Nephron (organoid): ENCODE measurements around the gene RELCH.

Source experiments
- H3K27ac Mint-ChIP-seq, 3 experiments: 2 replicates each; pipeline ENCODE4 v1.8.0; 2020; ENCODE audit warnings: mixed read lengths in 3 of 3, mild to moderate bottlenecking in 2 of 3, moderate library complexity in 1 of 3
- H3K27me3 Mint-ChIP-seq: 2 replicates; pipeline ENCODE4 v1.8.0; 2021; ENCODE audit warnings: low read depth, mild to moderate bottlenecking, moderate library complexity, mixed read lengths
- H3K36me3 Mint-ChIP-seq: 2 replicates; pipeline ENCODE4 v1.8.0; 2020; ENCODE audit warnings: low read depth, mixed read lengths
- H3K4me1 Mint-ChIP-seq: 2 replicates; pipeline ENCODE4 v1.8.0; 2020; ENCODE audit warnings: mixed read lengths
- H3K4me3 Mint-ChIP-seq, 3 experiments: 2 replicates each; pipeline ENCODE4 v1.8.0; 2020; ENCODE audit warnings: mild to moderate bottlenecking in 3 of 3, mixed read lengths in 3 of 3, moderate library complexity in 2 of 3
- H3K9me3 Mint-ChIP-seq: 2 replicates; pipeline ENCODE4 v1.8.0; 2020; ENCODE audit warnings: mixed read lengths
- TF ChIP-seq, protein P1 (sequence below), 3 experiments: fragments of 200-600 bp; sonication (generic); IDR thresholded peaks; one replicate each; pipeline ENCODE4 v1.5.0; 2021; ENCODE audit warnings: antibody characterized with exemption in 3 of 3; ENCODE audit not compliant: unreplicated experiment in 3 of 3

RELCH gene

DNA sequence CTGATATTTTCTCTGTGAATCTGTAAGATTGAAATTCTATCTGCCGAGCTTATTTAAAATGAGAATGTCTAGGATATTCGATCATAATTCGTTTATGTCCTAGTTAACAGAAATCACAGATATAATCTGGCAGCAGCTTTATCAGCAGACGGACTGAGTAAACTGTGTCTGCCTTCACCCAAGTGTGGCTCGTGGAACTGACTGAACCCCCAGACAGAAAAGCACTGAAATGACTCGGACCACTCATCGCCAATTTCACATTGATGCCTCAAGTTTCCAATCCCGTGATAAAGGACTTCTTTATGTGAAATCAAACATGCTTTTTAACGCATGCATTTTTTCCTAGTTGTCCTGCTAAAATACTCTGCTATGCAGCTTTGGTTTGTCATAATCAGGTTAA, 153.9 kb downstream of the RELCH start:
- Mint-ChIP-seq H3K27me3 (peaks cover 33% of the 10 kb centered on the region), H3K4me3 (no peak overlapping the region), H3K36me3 (no peaks in the 10 kb centered on the region), H3K4me1 (peaks cover 3% of the 10 kb centered on the region), H3K27ac (no peak overlapping the region), H3K9me3 (no peaks in the 10 kb centered on the region)
- TF ChIP-seq, protein P1, sequence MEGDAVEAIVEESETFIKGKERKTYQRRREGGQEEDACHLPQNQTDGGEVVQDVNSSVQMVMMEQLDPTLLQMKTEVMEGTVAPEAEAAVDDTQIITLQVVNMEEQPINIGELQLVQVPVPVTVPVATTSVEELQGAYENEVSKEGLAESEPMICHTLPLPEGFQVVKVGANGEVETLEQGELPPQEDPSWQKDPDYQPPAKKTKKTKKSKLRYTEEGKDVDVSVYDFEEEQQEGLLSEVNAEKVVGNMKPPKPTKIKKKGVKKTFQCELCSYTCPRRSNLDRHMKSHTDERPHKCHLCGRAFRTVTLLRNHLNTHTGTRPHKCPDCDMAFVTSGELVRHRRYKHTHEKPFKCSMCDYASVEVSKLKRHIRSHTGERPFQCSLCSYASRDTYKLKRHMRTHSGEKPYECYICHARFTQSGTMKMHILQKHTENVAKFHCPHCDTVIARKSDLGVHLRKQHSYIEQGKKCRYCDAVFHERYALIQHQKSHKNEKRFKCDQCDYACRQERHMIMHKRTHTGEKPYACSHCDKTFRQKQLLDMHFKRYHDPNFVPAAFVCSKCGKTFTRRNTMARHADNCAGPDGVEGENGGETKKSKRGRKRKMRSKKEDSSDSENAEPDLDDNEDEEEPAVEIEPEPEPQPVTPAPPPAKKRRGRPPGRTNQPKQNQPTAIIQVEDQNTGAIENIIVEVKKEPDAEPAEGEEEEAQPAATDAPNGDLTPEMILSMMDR (IDR thresholded peaks at IDR 0.05; ENCODE audit: unreplicated experiment in 3 of 3), result no peak

DNA sequence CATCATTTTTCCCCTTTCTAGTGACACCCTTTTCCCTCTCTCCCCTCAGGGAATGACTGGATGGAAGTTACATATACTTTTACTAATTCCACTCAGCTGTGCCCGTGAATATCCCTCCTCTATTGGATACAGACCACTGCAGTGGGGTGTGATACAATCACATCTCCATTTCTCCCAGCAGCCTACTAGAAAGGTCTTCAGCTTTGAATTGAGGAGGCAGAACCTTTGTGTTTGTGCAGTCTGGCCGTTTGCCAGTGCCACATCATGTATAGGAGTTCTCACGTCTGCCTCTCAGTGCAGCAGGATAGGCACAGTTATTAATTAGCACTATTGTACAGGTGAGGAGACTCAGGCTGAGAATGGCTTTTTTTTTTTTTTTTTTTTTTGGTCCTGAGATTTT, 154.4 kb downstream of the RELCH start:
- H3K27me3 Mint-ChIP-seq, result peaks cover 31% of the 10 kb centered on the region
- TF ChIP-seq, protein P1 (IDR thresholded peaks at IDR 0.05; ENCODE audit: unreplicated experiment in 3 of 3), result no peak
- no peaks in the 10 kb centered on the region for H3K9me3 Mint-ChIP-seq
- no peak overlapping the region for H3K4me3 Mint-ChIP-seq
- H3K4me1 Mint-ChIP-seq, result peaks cover 3% of the 10 kb centered on the region
- H3K27ac Mint-ChIP-seq, result no peak overlapping the region
- H3K36me3 Mint-ChIP-seq, result no peaks in the 10 kb centered on the region

DNA sequence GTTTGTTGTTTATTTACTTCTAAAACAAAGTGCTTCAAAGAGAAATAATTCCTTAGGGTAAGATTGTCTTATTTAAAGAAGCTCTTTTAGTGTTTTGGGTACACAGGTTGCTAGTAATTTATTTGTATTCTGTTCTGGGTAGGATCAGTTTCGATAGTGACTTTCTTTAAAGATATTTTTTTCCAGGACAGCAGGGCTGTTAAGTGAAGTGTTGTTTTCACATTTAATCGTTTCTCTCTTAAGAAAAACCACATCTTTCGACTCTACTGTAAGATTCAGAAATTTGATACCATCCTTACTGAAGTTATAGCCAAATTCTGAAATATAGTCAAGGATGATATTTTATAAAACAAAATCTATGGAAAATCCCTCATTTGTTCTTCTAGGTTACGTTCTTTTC, 155.8 kb downstream of the RELCH start:
- Mint-ChIP-seq H3K27ac (no peak overlapping the region), H3K36me3 (no peaks in the 10 kb centered on the region), H3K4me3 (no peak overlapping the region), H3K27me3 (peaks cover 34% of the 10 kb centered on the region), H3K9me3 (no peaks in the 10 kb centered on the region), H3K4me1 (peaks cover 3% of the 10 kb centered on the region)
- TF ChIP-seq, protein P1 (IDR thresholded peaks at IDR 0.05; ENCODE audit: unreplicated experiment in 3 of 3), result no peak

DNA sequence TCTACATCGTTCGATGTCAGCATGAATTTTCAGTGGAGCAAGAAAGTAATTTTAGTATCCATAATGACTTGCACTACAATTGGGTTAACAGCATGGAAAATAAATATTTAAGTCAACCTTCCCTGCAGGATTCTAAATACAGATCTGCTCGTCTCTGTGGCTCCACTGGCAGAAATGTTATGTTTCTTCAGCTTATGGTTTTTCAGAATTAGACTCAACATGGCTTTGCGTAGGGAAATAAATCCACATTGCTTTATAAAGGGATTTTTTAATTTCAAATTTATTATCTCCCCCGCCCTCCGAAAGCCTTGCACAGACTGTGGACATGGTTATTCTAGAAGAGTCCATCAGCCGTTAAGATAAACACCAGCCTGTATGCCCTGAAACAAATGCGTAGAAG, 156.3 kb downstream of the RELCH start:
- Mint-ChIP-seq H3K36me3 (no peaks in the 10 kb centered on the region), H3K9me3 (no peaks in the 10 kb centered on the region), H3K4me3 (no peak overlapping the region), H3K27me3 (peaks cover 33% of the 10 kb centered on the region), H3K4me1 (peaks cover 3% of the 10 kb centered on the region), H3K27ac (no peak overlapping the region)
- TF ChIP-seq, protein P1 (IDR thresholded peaks at IDR 0.05; ENCODE audit: unreplicated experiment in 3 of 3), result no peak

DNA sequence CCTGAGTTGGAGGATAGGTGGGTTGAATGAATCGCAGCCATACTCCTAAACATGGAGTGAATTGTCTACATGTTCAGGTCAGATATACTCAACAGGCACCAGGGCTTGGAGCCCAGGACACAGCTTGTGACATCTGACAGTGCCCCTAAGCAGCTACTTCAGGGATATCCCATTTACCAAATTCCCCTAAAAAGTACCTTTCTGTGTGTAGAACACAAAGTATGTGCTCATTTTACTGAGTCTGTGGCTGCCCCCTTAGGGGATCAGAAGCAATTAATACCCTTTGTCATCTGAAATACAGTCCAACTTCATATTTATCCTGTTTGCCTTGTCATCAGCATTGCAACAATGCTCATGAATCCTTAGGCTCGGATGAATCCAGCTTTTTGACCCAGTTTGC, 158.9 kb downstream of the RELCH start:
- peaks cover 3% of the 10 kb centered on the region for H3K4me1 Mint-ChIP-seq
- no peaks in the 10 kb centered on the region for H3K9me3 Mint-ChIP-seq
- H3K27ac Mint-ChIP-seq, result no peak overlapping the region
- no peaks in the 10 kb centered on the region for H3K36me3 Mint-ChIP-seq
- TF ChIP-seq, protein P1 (IDR thresholded peaks at IDR 0.05; ENCODE audit: unreplicated experiment in 3 of 3), result no peak
- H3K4me3 Mint-ChIP-seq, result no peak overlapping the region
- H3K27me3 Mint-ChIP-seq, result peaks cover 21% of the 10 kb centered on the region

DNA sequence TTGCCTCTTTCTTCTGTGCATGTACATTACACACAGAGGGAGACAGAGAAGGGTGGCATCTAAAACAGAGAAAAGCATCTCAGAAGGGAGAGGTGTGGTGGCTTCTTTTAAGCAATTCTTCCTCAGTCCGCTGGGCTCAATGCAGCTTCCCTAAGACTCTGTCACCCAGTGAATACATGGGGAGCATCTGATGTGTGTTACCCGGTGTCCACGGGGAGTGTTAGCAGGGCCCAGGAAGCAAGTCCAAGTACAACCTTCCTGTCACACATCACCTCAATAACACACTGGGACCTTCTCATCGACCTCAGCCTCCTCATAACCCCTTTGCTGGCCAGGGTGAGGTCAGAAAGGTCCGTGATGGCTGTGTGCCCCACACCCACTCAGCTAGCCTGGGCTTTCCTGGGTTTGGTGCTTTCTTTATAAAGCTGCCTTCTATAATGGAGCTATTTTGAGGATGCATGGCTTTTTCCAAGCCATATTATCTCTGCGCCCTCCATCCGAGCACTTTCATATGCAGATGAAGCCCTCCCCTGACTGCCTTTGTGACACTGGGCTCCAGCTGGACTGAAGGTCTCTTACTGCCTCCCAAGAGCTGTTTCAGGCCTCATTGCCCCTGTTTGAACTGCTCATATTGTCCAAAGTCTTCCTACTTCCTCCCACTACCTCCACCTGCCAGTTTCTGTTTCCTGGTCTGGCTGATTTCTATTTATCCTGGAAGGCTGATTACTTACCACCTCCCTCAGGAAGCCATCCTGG, 159.5 kb downstream of the RELCH start:
- TF ChIP-seq, protein P1 (IDR thresholded peaks at IDR 0.05; ENCODE audit: unreplicated experiment in 3 of 3), result no peak
- peaks cover 3% of the 10 kb centered on the region for H3K4me1 Mint-ChIP-seq
- H3K27ac Mint-ChIP-seq, result no peak overlapping the region
- no peaks in the 10 kb centered on the region for H3K9me3 Mint-ChIP-seq
- H3K27me3 Mint-ChIP-seq, result peaks cover 22% of the 10 kb centered on the region
- no peak overlapping the region for H3K4me3 Mint-ChIP-seq
- H3K36me3 Mint-ChIP-seq, result no peaks in the 10 kb centered on the region
